SK-N-SH treated with all-trans-retinoic acid at 6 μM for 48 hours (cell line): ENCODE measurements around the gene SYTL3.
"Not testable (repeated sequence)": the region's sequence is repeated elsewhere in the genome, so short reads cannot be mapped to it uniquely, and the experiment has no call there.

Experiments used
- ATAC-seq: fragments of 200-7000 bp; cut with Tn5 transposase; 3 replicates; pipeline ENCODE4 v1.9.1; 2020; ENCODE audit warnings: mild to moderate bottlenecking, moderate library complexity
- ARNTL ChIP-seq: fragments of 450-650 bp; formaldehyde crosslinking; IDR thresholded peaks from 2 replicates; pipeline ENCODE4 v1.5.0; 2020; ENCODE audit warnings: low read depth, mild to moderate bottlenecking, moderate library complexity, borderline replicate concordance
- CSDC2 ChIP-seq: fragments of 250-450 bp; sonication (Bioruptor Pico); IDR thresholded peaks from 2 replicates; pipeline ENCODE4 v1.5.0; 2020; ENCODE audit warnings: mild to moderate bottlenecking, moderate library complexity
- ESRRG ChIP-seq: fragments of 250-450 bp; sonication (Bioruptor Pico); IDR thresholded peaks from 2 replicates; pipeline ENCODE4 v1.6.1; 2021; ENCODE audit warnings: mild to moderate bottlenecking
- GLIS3 ChIP-seq: fragments of 250-450 bp; sonication (Bioruptor Pico); IDR thresholded peaks from 2 replicates; pipeline ENCODE4 v1.5.0; 2020; ENCODE audit warnings: mild to moderate bottlenecking, moderate library complexity
- ISL1 ChIP-seq: fragments of 250-450 bp; sonication (Bioruptor Pico); IDR thresholded peaks from 2 replicates; pipeline ENCODE4 v2.1.2; 2022; ENCODE audit warnings: mild to moderate bottlenecking, moderate library complexity
- OSR1 ChIP-seq: fragments of 250-450 bp; sonication (Bioruptor Pico); IDR thresholded peaks from 2 replicates; pipeline ENCODE4 v1.8.0; 2022; ENCODE audit warnings: moderate library complexity, mild to moderate bottlenecking, inconsistent platforms
- PPARA ChIP-seq: fragments of 250-450 bp; sonication (Bioruptor Pico); IDR thresholded peaks from 2 replicates; pipeline ENCODE4 v1.5.0; 2020; ENCODE audit warnings: mild to moderate bottlenecking, borderline replicate concordance
- RARB ChIP-seq: fragments of 250-450 bp; sonication (Bioruptor Pico); IDR thresholded peaks from 2 replicates; pipeline ENCODE4 v1.8.0; 2021; ENCODE audit warnings: mild to moderate bottlenecking, moderate library complexity
- SNAI2 ChIP-seq: fragments of 250-450 bp; sonication (Bioruptor Pico); IDR thresholded peaks from 2 replicates; pipeline ENCODE4 v1.5.0; 2020; ENCODE audit warnings: mild to moderate bottlenecking, moderate library complexity
- TCF4 ChIP-seq: fragments of 250-450 bp; sonication (Bioruptor Pico); IDR thresholded peaks from 2 replicates; pipeline ENCODE4 v1.8.0; 2021; ENCODE audit warnings: mild to moderate bottlenecking, moderate library complexity, borderline replicate concordance
- TOX ChIP-seq: fragments of 250-450 bp; sonication (Bioruptor Pico); IDR thresholded peaks from 2 replicates; pipeline ENCODE4 v1.8.0; 2021; ENCODE audit warnings: mild to moderate bottlenecking, moderate library complexity, borderline replicate concordance
- ZC3H10 ChIP-seq: fragments of 250-450 bp; sonication (Bioruptor Pico); IDR thresholded peaks from 2 replicates; pipeline ENCODE4 v1.5.1; 2021; ENCODE audit warnings: mild to moderate bottlenecking, moderate library complexity
- ZFP3 ChIP-seq: fragments of 250-450 bp; sonication (Bioruptor Pico); IDR thresholded peaks from 2 replicates; pipeline ENCODE4 v1.5.0; 2020; ENCODE audit warnings: mild to moderate bottlenecking, moderate library complexity
- ZFP30 ChIP-seq: fragments of 450-650 bp; formaldehyde crosslinking; IDR thresholded peaks from 2 replicates; pipeline ENCODE4 v1.5.0; 2022; ENCODE audit warnings: mild to moderate bottlenecking, moderate library complexity
- ZNF565 ChIP-seq: fragments of 450-650 bp; formaldehyde crosslinking; conservative IDR thresholded peaks from 2 replicates; pipeline ENCODE4 v1.5.0; 2020; ENCODE audit warnings: low read depth, mild to moderate bottlenecking, moderate library complexity
- ZNF70 ChIP-seq: fragments of 450-650 bp; formaldehyde crosslinking; IDR thresholded peaks from 2 replicates; pipeline ENCODE4 v1.5.0; 2020; ENCODE audit warnings: mild to moderate bottlenecking, moderate library complexity
- ZNF8 ChIP-seq: fragments of 450-650 bp; formaldehyde crosslinking; IDR thresholded peaks from 2 replicates; pipeline ENCODE4 v1.5.0; 2020; ENCODE audit warnings: mild to moderate bottlenecking, moderate library complexity
- TF ChIP-seq, protein P1 (sequence below): fragments of 250-450 bp; sonication (Bioruptor Pico); IDR thresholded peaks from 2 replicates; pipeline ENCODE4 v1.8.0; 2021; ENCODE audit warnings: low read depth, mild to moderate bottlenecking, moderate library complexity, borderline replicate concordance
- TF ChIP-seq, protein P2 (sequence below): fragments of 250-450 bp; sonication (Bioruptor Pico); IDR thresholded peaks from 2 replicates; pipeline ENCODE4 v1.5.1; 2020; ENCODE audit warnings: low read depth, mild to moderate bottlenecking, moderate library complexity
- TF ChIP-seq, protein P3 (sequence below): fragments of 250-450 bp; sonication (Bioruptor Pico); IDR thresholded peaks from 2 replicates; pipeline ENCODE4 v1.8.0; 2020; ENCODE audit warnings: mild to moderate bottlenecking, moderate library complexity, borderline replicate concordance
- TF ChIP-seq, protein P4 (sequence below): fragments of 250-450 bp; sonication (Bioruptor Pico); IDR thresholded peaks from 2 replicates; pipeline ENCODE4 v1.5.0; 2020; ENCODE audit warnings: mild to moderate bottlenecking, moderate library complexity

The SYTL3 gene

DNA sequence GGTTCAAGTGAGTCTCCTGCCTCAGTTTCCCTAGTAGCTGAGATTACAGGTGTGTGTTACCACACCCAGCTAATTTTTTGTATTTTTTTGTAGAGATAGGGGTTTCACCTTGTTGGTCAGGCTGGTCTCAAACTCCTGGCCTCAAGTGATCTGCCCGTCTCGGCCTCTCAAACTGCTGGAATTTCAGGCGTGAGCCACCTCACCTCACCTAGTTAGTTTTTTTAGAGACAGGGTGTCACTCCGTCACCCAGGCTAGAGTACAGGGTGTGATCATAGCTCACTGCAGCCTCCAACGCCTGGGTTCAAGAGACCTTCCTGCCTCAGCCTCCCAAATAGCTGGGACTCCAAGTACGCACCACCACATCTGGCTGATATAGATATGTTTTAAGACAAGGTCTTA lies 22.9 kb downstream of the SYTL3 start:
- ATAC-seq = no peak
- TF ChIP-seq RARB (CRISPR knock-in tag) = no peak
- no peak for TF ChIP-seq ZNF70 (CRISPR knock-in tag)
- TF ChIP-seq CSDC2 (CRISPR knock-in tag) = no peak
- TF ChIP-seq, protein P1, sequence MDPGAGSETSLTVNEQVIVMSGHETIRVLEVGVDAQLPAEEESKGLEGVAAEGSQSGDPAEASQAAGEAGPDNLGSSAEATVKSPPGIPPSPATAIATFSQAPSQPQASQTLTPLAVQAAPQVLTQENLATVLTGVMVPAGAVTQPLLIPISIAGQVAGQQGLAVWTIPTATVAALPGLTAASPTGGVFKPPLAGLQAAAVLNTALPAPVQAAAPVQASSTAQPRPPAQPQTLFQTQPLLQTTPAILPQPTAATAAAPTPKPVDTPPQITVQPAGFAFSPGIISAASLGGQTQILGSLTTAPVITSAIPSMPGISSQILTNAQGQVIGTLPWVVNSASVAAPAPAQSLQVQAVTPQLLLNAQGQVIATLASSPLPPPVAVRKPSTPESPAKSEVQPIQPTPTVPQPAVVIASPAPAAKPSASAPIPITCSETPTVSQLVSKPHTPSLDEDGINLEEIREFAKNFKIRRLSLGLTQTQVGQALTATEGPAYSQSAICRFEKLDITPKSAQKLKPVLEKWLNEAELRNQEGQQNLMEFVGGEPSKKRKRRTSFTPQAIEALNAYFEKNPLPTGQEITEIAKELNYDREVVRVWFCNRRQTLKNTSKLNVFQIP (CRISPR knock-in tag) = no peak
- no peak for TF ChIP-seq TCF4 (CRISPR knock-in tag)
- TF ChIP-seq, all 23 proteins: peak for 0

DNA sequence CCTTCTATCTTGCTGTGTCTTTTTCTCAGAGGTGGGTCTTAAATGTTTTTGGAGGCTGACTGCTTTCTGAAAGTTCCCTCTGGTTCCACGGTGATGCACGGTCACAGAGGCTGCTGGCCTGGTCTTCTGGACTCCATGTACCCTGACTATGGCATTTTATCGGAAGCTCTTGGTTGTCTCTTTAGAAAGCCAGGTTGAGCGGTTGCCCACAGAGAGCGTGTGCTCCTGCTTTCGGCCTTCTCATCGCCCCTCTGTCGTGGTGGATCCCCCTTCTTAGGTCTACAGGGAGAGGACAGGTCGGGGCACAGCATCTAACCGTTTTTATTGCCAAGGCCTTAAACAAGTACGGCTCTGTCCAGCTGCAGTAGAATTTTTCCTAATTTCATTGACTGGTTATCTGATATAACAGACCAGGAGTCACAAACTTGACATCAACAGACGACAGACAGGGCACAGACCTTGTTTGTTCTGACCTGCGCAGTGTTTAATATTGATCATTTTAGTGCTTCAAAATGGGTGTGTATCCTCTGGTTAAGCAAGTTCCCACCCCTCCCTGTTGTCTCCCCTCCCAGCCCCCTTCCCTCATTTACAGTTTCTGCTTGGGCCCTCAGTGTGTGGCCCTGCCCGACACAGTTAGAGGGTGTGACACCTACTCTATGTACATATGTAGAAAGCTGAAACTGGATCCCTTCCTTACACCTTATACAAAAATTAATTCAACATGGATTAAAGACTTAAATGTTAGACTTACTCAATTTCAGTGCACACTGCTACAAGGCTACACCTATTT lies 24.7 kb downstream of the SYTL3 start:
- TF ChIP-seq ZNF8 = no peak
- peak; percentile 74 for TF ChIP-seq ZNF70 (CRISPR knock-in tag)
- ATAC-seq = no peak

DNA sequence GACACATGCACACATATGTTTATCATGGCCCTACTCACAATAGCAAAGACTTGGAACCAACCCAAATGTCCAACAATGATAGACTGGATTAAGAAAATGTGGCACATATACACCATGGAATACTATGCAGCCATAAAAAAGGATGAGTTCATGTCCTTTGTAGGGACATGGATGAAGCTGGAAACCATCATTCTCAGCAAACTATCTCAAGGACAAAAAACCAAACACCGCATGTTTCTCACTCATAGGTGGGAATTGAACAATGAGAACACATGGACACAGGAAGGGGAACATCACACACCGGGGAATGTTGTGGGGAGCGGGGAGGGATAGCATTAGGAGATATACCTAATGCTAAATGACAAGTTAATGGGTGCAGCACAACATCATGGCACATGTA lies 27.2 kb downstream of the SYTL3 start:
- ATAC-seq = not testable (repeated sequence)

DNA sequence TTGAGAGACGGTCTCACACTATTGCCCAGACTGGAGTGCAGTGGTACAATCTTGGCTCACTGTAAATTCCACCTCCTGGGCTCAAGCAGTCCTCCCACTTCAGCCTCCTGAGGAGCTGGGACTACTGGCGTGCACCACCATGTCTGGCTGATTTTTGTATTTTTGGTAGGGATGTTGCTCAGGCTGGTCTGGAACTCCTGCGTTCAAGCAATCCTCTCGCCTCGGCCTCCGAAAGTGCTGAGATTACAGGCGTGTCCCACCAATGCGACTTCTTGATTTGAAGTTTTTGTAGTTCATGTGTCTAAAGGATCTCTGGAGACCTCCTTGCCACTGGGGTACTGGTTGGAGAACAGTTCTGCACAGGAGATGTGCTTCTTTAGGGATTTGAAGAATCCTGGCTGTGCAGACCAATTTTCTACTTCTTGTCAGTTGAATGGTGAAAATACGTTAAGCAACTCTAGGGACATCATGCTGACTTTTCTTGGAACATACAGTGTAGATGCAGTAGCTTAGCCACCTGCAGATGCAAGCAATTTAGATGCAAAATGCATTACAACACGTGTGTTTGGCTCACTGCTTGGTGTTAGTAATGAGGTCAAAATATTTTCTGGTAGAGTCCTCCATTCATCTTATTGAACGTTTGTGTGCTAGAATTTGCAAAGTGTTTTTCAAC lies 28.2 kb downstream of the SYTL3 start:
- no peak for ATAC-seq
- TF ChIP-seq ISL1 (no peak), ZNF565 (CRISPR knock-in tag) (no peak)
- TF ChIP-seq, protein P2, sequence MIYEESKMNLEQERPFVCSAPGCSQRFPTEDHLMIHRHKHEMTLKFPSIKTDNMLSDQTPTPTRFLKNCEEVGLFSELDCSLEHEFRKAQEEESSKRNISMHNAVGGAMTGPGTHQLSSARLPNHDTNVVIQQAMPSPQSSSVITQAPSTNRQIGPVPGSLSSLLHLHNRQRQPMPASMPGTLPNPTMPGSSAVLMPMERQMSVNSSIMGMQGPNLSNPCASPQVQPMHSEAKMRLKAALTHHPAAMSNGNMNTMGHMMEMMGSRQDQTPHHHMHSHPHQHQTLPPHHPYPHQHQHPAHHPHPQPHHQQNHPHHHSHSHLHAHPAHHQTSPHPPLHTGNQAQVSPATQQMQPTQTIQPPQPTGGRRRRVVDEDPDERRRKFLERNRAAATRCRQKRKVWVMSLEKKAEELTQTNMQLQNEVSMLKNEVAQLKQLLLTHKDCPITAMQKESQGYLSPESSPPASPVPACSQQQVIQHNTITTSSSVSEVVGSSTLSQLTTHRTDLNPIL = no peak

DNA sequence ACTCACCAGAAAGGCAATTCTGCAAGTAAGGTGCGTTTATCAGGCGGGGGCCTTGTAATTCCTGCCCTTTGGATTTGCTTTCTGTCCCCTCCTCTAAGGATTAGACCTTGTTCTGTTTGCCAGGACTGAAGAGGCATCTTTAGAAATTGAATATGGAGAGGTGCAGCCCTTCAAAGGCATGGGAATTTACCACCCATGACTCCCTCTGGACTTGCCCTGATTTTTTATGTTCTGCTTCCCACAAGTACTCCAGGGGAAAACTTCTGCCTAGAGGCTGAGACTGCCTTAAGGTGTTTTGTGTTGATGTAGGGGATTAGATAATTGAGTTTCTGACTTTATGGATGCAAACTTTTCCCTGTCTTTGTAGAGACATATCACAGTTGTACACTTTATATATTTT lies 30.2 kb downstream of the SYTL3 start:
- ATAC-seq = no peak
- no peak for TF ChIP-seq ZFP30 (CRISPR knock-in tag)
- no peak for TF ChIP-seq SNAI2 (CRISPR knock-in tag)
- no peak for TF ChIP-seq RARB (CRISPR knock-in tag)
- no peak for TF ChIP-seq ZC3H10 (CRISPR knock-in tag)
- TF ChIP-seq ESRRG = no peak
- TF ChIP-seq GLIS3 = no peak
- TF ChIP-seq, protein P1 (CRISPR knock-in tag) = no peak
- no peak for TF ChIP-seq ZNF565 (CRISPR knock-in tag)
- TF ChIP-seq CSDC2 (CRISPR knock-in tag) = no peak
- TF ChIP-seq, protein P3, sequence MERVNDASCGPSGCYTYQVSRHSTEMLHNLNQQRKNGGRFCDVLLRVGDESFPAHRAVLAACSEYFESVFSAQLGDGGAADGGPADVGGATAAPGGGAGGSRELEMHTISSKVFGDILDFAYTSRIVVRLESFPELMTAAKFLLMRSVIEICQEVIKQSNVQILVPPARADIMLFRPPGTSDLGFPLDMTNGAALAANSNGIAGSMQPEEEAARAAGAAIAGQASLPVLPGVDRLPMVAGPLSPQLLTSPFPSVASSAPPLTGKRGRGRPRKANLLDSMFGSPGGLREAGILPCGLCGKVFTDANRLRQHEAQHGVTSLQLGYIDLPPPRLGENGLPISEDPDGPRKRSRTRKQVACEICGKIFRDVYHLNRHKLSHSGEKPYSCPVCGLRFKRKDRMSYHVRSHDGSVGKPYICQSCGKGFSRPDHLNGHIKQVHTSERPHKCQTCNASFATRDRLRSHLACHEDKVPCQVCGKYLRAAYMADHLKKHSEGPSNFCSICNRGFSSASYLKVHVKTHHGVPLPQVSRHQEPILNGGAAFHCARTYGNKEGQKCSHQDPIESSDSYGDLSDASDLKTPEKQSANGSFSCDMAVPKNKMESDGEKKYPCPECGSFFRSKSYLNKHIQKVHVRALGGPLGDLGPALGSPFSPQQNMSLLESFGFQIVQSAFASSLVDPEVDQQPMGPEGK (CRISPR knock-in tag) = no peak
- TF ChIP-seq, protein P4, sequence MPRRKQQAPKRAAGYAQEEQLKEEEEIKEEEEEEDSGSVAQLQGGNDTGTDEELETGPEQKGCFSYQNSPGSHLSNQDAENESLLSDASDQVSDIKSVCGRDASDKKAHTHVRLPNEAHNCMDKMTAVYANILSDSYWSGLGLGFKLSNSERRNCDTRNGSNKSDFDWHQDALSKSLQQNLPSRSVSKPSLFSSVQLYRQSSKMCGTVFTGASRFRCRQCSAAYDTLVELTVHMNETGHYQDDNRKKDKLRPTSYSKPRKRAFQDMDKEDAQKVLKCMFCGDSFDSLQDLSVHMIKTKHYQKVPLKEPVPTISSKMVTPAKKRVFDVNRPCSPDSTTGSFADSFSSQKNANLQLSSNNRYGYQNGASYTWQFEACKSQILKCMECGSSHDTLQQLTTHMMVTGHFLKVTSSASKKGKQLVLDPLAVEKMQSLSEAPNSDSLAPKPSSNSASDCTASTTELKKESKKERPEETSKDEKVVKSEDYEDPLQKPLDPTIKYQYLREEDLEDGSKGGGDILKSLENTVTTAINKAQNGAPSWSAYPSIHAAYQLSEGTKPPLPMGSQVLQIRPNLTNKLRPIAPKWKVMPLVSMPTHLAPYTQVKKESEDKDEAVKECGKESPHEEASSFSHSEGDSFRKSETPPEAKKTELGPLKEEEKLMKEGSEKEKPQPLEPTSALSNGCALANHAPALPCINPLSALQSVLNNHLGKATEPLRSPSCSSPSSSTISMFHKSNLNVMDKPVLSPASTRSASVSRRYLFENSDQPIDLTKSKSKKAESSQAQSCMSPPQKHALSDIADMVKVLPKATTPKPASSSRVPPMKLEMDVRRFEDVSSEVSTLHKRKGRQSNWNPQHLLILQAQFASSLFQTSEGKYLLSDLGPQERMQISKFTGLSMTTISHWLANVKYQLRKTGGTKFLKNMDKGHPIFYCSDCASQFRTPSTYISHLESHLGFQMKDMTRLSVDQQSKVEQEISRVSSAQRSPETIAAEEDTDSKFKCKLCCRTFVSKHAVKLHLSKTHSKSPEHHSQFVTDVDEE (CRISPR knock-in tag) = no peak
- no peak for TF ChIP-seq ZNF70 (CRISPR knock-in tag)
- TF ChIP-seq ZFP3 = no peak
- no peak for TF ChIP-seq OSR1 (CRISPR knock-in tag)
- no peak for TF ChIP-seq PPARA
- no peak for TF ChIP-seq TCF4 (CRISPR knock-in tag)
- TF ChIP-seq ARNTL (CRISPR knock-in tag) = no peak
- TF ChIP-seq TOX = no peak
